NCI-H2227 (cell line): ENCODE measurements around the gene RELCH.

Source experiments
- DNase-seq: peaks from one replicate; lab custom pipeline; 2025; ENCODE audit not compliant: unreplicated experiment; lab: John Stamatoyannopoulos, UW

The RELCH gene

DNA sequence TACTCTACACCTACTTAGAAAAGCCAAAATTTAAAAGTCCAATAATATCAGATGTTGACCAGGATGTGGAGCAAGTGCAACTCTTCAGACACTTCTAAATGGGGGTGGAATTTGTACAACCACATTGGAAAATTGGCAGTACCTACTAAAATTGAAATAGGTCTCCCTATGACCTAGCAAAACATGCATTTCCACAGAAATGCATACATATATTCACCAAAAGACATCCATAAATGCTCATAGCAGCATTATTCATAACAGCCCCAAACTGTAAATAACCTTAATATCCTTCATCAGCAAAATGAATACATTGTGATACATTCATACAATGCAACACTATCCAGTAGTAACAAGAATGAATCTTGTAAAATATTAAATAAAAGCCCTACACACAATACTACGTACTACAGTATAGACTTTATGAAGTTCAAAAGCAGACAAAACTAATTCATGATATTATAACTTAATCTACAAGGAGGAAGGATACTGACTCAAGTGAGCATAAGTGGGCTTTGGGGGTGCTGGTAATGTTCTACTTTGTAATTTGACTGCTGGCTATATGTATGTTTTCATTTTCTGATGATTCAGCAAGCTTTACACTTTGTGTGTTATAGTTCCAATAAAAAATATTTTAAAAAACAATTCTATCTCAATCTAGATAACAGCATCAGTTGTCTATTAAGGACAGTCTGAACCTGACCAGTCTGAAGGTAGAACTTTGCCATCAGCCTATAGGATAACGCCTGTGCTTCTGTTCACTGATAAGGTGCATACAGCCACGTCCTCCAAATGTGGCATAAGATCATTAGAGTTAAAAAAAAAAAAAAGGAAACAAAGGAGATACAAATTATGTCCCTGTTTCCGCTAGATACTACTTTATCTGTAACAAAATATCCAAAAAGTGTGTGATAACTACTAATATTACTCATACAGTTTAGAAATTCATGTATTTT is 131.4 kb downstream of the RELCH start:
- no peak for DNase-seq

DNA sequence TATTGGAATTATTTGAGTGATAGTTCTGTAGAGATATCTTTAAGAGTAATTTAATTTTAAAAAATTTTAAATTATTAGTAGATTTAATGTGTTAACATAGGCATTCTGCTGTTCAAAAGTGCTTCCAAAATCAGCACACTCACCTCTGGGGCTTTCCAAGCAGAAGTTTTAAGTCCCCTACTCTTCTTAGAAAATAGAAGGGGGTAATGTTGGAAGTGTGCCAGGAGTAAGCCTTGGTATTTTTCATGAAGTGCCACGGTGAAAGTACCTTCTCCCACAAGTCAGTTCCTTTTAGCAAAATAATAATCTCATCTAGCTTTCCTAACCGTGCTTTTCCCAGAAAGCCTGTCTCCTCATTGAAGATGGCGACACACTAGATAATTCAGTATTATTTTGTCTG is 134.1 kb downstream of the RELCH start:
- no peak for DNase-seq

DNA sequence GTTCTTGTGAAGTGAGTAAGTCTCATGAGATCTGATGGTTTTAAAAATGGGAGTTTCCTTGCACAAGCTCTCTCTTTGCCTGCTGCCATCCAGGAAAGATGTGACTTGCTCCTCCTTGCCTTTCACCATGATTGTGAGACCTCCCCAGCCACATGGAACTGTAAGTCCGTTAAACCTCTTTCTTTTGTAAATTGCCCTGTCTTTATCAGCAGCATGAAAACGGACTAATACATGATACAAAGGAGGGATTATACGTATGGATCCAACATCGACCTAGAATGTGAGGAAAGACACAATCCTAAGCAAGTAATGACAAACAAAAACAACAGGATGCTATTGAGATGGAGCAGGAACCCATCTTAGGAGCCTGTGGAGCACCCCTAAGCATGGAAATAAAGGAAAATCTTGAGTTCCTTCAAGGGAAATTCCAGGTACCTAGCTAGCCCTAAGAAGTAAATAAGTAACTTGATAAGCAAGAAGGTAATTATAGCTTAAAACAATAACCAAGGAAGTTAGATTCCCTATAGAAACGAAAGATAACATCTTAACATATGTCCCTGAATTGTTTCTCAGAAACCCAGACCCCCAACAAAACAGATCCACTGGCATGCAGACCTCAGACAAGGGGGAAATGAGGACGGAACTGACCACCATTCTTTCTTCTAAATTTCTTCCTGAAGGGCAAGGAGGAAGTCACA is 136.6 kb downstream of the RELCH start:
- no peak for DNase-seq

DNA sequence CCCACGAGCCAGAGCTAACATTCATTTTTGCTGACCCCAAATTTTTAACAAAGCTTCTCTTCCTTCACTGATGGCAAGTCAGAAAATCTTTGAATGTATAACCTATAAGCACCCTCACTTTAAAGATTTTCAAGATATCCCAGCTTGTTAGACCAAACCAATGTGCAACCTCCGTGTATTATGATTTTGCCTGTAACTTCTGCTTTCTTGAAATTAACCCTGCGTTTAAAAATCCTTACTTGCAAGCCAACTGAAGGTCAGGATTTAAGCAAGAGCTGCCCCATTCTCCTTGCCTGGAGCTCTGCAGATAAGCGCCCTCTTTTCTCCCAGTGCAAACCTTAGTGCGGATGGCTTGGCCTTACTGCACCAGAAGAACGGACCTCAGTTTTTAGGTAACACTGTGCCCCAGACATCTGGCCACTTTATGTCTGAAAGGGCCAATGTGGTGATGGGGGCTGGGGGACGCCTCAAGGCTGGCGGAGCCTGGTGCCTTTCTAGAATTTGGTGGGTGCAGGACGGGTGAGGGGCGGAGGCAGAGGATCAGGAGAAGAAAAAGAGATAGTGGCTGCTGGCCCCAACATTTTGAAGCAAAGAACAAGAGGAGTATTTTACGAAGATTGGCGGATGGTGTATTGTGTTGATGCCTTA is 137.2 kb downstream of the RELCH start:
- no peak for DNase-seq

DNA sequence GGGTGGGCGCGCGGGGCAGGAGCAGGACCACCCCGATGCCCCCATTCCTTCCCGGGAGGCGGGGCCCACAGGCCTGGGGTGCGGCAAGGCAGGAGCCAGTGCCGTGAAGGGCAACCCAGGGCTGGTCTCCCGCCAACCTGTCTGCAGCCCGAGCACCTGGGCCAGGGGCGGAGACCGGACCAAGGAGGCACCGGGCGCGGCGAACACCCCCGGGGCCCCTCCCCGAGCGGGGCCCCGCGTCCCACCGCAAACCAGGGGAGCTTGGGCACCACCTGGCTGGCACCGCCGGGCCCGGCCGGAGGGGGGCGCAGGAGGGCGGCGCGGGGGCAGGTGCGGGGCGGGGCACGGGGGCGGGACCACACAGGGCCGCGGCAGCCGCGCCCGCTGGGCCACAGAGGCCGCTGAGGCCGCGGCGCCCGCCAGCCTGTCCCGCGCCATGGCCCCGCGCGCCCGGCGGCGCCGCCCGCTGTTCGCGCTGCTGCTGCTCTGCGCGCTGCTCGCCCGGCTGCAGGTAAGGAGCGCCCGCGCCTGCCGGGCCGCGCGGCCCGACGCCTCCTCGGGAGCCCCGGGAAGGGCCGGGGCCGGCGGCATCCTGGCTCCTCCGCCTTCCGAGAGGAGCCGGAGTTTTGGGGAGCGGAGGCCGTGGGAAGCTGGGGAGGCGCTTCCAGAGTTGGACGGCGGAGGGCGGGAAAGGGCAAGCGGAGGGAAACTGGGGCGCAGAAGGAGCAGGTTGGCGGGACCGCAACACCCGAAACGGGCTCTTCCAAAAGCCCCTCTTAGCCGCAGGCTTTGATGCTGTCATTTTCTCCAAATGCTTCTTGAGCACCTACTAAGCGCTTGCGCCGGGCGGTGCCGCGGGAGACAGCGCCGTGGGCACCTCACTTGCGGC is 138.1 kb downstream of the RELCH start, which contains the start of gene TNFRSF11A:
TNFRSF11A (plus strand) TSS at position 394 of the 889 bp plus-strand sequence; CDS start at position 437, 43 bp downstream.
- DNase-seq, result peak; percentile 50

DNA sequence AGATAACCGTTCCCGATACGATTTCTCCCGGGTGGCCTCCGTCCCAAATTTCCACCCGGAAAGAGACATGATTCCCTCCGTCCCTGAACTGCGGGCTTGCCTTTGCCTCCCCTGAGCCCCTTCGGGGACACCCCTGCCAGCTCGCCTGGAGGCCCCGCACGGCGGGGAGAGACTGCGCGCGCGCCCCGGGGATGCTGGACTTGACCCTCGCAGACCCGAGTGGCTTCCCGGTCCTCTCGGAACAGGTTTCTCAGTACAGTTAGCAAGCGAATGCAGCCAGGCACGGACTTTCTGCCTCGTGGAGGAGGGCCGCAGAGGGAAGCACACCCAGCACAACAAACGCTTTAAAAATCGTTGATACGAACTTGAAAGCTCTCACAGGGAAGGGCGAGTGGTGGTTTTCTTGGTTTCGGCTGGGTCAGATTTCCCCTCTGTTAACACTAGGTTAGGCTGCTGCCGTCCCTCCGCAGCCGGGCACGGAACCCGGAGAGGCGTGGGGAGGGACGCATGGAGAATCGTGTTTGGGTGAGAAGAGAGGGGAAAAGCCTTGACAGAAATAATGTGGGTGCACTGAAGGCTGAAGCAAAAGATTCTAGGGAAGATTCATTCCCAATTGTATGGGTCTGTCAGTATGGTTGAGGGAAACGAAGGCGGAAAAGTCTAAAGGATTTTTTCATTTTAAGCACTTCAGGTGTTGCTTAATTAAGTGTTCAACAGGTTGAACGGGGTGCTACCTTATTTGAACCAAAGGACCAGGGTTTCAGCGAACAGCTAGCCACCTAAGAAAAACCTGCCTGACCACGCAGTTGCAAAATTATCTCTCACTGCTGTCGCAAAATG is 139.0 kb downstream of the RELCH start:
- DNase-seq, result peak; percentile 32

DNA sequence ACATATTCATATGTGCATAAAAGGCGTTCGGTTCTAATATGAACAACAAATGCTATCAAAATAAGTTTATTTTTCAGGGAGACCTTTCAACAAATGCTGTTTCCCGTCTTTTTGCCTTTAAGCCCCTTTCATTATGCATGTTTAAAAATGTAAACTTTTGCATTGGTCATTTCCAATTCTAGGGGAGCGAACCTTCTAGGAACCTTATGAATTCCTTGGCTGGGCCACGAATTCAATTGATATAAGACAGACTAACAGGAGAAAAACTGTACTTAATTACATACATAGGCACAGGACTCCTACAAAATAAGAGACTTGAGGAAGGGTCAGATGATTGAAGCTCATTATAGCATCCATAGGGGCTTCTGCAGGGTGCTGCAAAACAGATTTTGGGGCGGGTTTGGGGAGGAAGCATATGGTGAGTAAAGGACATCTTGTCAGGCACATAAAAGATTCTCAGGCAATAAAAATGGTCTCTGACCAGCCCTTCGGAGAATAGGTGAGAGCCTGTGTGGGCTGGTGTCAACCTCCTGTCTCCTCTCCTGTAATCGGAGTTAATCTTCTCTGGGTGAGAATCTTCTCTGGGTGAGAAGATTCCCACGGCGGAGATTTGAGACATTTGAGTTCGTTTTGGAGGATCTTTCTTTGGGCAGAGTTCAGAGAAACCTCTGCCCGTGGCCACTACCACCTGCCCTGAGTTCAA is 139.7 kb downstream of the RELCH start:
- no peak for DNase-seq

DNA sequence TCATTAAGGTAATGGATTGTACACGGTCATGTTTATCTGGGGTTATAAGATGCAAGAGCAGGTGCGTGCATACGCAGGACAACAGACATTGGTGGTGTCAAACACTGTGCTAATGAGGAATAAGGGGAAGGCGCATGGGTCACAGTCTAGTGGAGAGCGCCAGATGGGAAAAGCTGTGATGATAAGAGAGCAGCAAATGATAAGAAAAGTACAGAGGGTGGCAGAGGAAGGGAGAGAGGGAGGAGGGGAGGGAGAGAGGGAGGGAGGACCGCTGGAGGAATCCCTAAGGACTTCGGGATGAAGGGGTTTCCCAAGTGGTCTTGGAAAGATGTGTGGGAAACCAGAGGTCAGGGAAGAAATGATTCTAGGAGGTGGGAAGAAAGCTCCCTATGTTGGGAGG is 140.9 kb downstream of the RELCH start:
- no peak for DNase-seq

DNA sequence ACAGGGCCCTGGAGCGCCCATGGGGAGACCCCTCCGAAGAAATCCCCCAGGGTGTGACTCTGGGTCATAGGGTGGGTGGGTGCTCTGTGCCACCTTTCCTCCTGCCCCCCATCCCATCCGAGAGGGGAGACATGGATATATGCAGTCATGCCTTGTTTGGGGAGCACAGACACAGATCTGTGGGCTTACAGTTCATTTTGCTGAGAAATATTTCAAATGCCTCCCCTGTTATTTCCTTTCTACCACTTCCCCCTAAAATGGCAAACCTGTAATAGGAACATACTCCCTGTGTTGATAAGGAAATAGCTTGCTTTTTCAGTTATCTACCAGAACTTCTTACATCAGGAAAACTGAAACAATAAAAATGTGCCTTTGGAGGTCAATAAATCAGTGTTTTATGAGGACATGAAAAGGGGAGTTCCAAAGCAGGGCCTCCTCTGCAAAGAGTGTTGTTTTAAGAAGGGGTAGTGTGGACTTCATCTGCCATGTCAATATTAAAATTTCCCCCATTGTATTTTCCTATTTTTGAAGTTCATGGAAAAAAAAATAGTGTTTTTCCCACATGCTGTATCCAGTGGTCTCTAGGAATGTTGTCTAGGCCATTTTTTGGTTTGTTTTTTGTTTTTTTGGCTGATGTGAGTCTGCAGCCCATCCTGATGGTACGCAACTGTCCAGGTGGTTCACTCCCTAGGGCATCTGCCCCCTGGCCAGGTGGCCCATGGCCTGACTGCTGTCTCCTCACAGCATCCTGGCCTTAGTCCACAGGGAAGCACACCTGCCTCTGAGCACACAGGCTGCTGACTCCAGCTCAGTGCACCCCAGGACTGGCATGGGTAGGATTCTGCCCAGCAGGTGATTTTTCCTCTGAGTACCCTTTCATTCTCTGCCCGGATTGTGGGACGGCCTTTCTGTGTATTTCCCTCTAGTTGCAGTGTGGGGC is 141.8 kb downstream of the RELCH start:
- no peak for DNase-seq

DNA sequence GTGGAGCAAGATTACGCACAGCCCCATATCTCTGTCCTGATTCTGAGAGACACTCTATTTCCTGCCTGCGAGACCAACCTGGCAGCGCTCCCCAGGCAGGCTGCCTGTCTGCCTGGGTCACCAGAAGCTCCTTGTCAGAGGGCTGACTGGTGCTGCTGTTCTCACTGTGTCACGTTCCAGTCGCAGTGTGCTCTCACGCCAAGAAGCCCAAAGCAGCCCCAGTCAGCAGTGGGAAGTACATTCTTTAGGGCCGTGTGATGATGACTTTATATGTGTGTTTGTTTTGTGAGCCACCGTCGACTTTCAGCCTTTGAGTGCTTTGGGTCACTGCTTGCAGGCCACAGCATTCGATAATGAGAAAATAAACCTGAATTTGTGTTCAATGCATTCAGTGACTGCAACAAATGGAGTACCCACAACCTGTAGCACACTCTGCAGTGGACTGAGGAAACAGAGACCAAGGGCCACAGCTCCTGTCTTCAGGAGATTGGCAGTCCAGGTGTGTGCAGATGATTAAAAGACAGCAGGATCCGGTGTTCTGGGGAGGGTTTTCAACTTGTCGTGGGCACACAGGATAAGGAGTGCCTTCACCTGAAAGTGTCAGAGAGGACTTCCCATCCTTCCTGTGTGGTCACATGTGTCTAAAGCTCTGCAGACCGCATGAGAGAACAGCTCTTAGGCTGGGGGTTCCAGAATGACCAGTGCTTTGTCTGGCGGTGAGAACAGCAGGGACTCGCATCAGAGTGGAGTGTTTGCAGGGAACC is 142.8 kb downstream of the RELCH start:
- DNase-seq, result no peak

DNA sequence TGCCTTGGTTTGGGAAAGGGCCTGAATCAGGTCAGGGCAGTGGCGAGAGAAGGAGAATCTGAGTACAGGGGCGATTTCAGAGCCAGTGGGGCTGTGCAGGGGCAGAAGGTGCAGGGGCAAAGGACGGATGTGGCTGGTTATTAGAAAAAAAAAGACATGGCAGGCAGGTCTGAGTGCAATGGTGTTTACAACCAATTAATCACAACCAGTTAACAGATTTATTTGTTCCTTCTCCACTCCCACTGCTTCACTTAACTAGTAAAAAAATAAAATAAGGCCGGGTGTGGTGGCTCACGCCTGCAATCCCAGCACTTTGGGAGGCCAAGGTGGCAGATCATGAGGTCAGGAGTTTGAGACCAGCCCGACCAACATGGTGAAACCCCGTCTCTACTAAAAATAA is 143.6 kb downstream of the RELCH start:
- DNase-seq, result no peak

DNA sequence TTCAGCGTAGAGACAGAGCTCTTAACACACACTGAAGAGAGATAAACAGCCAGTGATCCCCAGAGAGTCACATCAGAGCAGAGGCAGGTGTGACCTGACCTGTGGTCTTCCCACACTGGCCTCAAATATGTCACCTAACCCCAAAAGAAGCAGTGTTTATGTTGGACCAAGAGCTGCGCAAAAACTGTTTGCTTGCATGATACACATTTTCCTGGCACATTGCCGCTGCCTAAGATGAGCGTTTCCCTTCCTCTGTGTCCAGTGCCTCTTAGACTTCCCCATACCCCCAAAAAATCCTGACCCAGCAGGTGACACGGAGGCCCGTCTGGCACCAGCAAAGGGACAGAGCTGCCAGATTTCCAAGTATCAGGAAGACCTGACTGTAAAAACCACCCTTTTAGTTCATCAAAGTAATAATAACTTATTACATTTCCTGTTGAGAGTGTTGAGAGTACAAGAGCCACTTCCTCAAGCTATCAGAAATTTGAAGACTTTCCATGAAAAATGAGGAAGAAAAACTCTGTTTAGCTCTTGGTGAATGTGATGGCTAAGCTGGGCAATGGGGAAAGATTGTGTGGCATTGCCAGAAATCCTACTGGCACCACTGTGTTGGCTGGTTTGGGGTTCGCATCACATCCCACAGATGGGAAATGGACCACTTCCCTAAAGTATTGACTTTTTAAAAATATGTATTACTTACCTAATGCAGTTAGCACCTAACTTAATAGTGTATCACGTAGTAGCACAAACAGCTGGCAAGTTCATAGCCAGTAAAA is 144.7 kb downstream of the RELCH start:
- DNase-seq, result no peak

DNA sequence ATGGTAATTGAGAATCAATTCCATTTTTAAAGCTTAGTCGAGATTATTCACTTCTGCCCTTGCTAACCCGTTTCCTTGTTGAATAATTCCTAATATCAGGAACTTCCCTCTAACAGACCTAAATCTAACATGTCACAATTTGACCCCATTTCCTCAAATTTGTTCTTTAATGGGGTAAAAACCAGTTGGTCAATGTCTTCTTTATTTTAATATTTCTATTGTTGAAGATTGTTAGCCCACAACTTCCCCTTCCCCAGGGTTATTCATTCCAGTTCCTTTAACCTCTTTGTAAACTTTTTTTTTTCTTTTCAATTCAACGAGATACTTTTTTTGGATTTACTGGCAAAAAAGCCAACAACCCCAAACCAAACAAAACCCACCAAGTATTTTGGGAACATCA is 145.4 kb downstream of the RELCH start:
- DNase-seq, result no peak

DNA sequence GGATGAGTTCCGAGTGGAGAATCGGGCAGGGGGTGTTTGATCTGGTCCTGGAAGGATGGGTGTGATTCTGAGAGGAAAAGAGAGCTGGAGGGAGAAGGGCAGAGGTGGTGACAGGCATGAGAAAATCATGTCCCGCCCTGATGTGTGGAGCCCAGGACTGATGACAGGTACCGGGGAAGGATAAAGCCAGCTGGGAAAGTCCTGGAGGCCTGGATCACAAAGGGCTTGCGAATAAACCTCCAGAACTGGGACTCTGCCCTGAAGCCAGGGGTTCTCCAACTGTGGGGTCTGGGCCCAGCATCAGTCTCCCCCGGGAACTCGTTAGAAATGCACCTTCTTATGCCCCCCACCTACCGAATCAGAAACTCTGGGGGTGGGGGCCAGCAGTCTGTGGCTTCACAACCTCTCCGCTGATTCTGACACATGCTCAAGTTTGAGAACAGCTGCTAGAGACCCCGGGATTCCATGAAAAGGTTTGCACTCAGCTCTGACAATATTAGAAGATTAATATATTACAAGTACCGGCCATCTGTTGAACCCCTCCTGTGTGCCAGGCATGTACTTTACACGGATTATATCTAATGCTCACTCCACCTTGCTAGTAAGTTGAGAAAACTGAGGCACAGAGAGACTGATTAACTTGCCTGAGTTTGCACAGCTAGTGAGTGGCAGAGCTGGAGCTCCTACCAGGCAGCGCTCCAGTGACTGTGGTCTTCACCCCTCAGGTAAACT is 146.1 kb downstream of the RELCH start:
- DNase-seq, result no peak

DNA sequence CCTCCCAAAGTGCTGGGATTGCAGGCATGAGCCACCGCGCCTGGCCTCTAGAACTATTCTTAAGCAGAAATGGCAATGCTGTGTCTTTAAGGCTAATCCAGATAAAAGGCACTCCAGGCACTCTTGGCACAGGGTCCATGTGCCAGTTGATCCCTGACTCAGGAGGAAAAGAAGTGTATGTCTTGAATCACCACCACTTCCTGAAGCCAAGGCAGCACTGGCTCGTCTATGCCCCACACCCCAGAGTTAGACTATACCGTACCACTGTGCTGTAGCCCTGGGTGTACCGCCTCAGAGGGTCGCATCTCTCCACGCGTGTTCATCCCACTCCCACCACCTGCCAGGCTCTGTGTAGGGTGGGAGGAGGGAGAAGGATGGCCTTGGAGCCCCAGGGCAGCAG is 147.1 kb downstream of the RELCH start:
- no peak for DNase-seq

DNA sequence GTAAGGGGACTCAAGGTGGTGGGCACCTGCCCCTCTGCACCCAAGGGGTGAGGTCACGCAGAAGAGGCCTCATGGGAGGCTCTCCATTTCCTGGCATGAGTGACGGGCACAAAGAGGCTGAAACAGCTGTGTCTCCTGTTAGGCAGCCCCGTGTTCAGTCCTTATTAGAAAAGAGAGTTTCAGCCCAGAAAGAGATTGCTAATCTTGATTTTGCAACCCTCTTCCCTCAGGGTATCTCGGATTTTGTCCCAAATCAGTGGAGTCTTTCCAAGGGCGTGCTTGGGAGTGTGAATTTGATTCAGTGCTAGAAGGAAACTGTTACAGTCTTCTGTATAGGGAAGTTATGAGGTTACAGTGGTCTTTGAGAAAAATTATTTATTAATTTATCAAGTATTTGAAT is 148.4 kb downstream of the RELCH start:
- DNase-seq, result no peak
